Activated naive CD8-positive, alpha-beta T cell treated with anti-CD3 and anti-CD28 coated beads, Interleukin-2, amount 50 U/mL, for 16 hours (primary cell): Measurements from ENCODE around the gene RBM34.
"Not testable (repeated sequence)": the region's sequence is repeated elsewhere in the genome, so short reads cannot be mapped to it uniquely, and the experiment has no call there.

Experiments
- DNase-seq: peaks from one replicate; pipeline ENCODE4 v3.0.0-alpha.2; 2020; ENCODE audit warnings: low read depth, low spot score

Gene RBM34

GRCh38 chr1:235091319-235092044, 69.6 kb downstream of the RBM34 start:
- DNase-seq = not testable (repeated sequence)

GRCh38 chr1:235090406-235091069, 70.5 kb downstream of the RBM34 start:
- no peak for DNase-seq

- no peak for DNase-seq
Measured at GRCh38 chr1:235088907-235089306, 72.1 kb downstream of the RBM34 start.

GRCh38 chr1:235088430-235088829, 72.6 kb downstream of the RBM34 start:
- DNase-seq = no peak

- DNase-seq = no peak
Measured at GRCh38 chr1:235087906-235088305, 73.1 kb downstream of the RBM34 start.

GRCh38 chr1:235085411-235086117, 75.5 kb downstream of the RBM34 start:
- DNase-seq = not testable (repeated sequence)
